DLD1 (cell line): ENCODE measurements around the gene NDUFAF8.

Source experiments
- in situ Hi-C: cut with HindIII; loops from 2 replicates; pipeline ENCODE4 v1.10.0; 2017; ENCODE audit warnings: low sequenced_read_pairs

The NDUFAF8 gene

GRCh38 chr17:81200695-81201580, 38.2 kb upstream of the NDUFAF8 start:
- in situ Hi-C loops, result no loop called here

GRCh38 chr17:81202318-81202717, 36.8 kb upstream of the NDUFAF8 start:
- in situ Hi-C loops, result no loop called here

- in situ Hi-C loops, result no loop called here
Observed at GRCh38 chr17:81203136-81203535, 36.0 kb upstream of the NDUFAF8 start.

- in situ Hi-C loops, result no loop called here
Observed at GRCh38 chr17:81204578-81204977, 34.5 kb upstream of the NDUFAF8 start.

GRCh38 chr17:81206166-81206565, 33.0 kb upstream of the NDUFAF8 start:
- in situ Hi-C loops, result no loop called here

GRCh38 chr17:81206657-81207056, 32.5 kb upstream of the NDUFAF8 start:
- in situ Hi-C loops, result no loop called here

- in situ Hi-C loops, result no loop called here
Observed at GRCh38 chr17:81207610-81208581, 31.2 kb upstream of the NDUFAF8 start.

- in situ Hi-C loops, result no loop called here
Observed at GRCh38 chr17:81208651-81209050, 30.5 kb upstream of the NDUFAF8 start.

GRCh38 chr17:81209141-81209540, 30.0 kb upstream of the NDUFAF8 start:
- in situ Hi-C loops, result no loop called here

- in situ Hi-C loops, result no loop called here
Observed at GRCh38 chr17:81210466-81210865, 28.7 kb upstream of the NDUFAF8 start.

GRCh38 chr17:81210868-81211267, 28.2 kb upstream of the NDUFAF8 start:
- in situ Hi-C loops, result no loop called here

- in situ Hi-C loops, result no loop called here
Observed at GRCh38 chr17:81212365-81212764, 26.8 kb upstream of the NDUFAF8 start.

GRCh38 chr17:81213978-81214377, 25.1 kb upstream of the NDUFAF8 start:
- in situ Hi-C loops, result no loop called here

GRCh38 chr17:81217491-81217890, 21.6 kb upstream of the NDUFAF8 start:
- in situ Hi-C loops, result no loop called here

- in situ Hi-C loops, result no loop called here
Observed at GRCh38 chr17:81218459-81218858, 20.7 kb upstream of the NDUFAF8 start.

- in situ Hi-C loops, result no loop called here
Observed at GRCh38 chr17:81218991-81219390, 20.1 kb upstream of the NDUFAF8 start.

- in situ Hi-C loops, result no loop called here
Observed at GRCh38 chr17:81219476-81220180, 19.5 kb upstream of the NDUFAF8 start.

- in situ Hi-C loops, result no loop called here
Observed at GRCh38 chr17:81221371-81221841, 17.7 kb upstream of the NDUFAF8 start.

GRCh38 chr17:81221842-81222619, 17.1 kb upstream of the NDUFAF8 start:
- in situ Hi-C loops, result no loop called here

GRCh38 chr17:81222620-81222905, 16.6 kb upstream of the NDUFAF8 start:
- in situ Hi-C loops, result no loop called here
